Neuronal stem cell (in vitro differentiated cells): Measurements from ENCODE around the gene ZMIZ2.

Experiments
- DNase-seq: peaks from one replicate; pipeline ENCODE4 v3.0.0-alpha.2; 2013; ENCODE audit warnings: low spot score
- H2AFZ ChIP-seq: one replicate; pipeline ENCODE4 v1.6.1; 2013; ENCODE audit warnings: mild to moderate bottlenecking, low read length, inconsistent platforms
- H2AK5ac ChIP-seq: 2 replicates; pipeline ENCODE4 v1.6.1; 2013; ENCODE audit warnings: low read depth, mild to moderate bottlenecking, inconsistent platforms, low read length, moderate library complexity, mixed read lengths
- H2BK120ac ChIP-seq: 2 replicates; pipeline ENCODE4 v1.6.1; 2013; ENCODE audit warnings: low read depth, mild to moderate bottlenecking, inconsistent platforms, low read length, moderate library complexity, mixed read lengths
- H2BK12ac ChIP-seq: one replicate; pipeline ENCODE4 v1.6.1; 2013; ENCODE audit warnings: low read length, inconsistent platforms
- H2BK15ac ChIP-seq: 2 replicates; pipeline ENCODE4 v1.6.1; 2013; ENCODE audit warnings: mild to moderate bottlenecking, low read length, inconsistent platforms, mixed read lengths
- H2BK5ac ChIP-seq: one replicate; pipeline ENCODE4 v1.6.1; 2013; ENCODE audit warnings: inconsistent platforms, mild to moderate bottlenecking, low read length, moderate library complexity
- H3K14ac ChIP-seq: one replicate; pipeline ENCODE4 v1.6.1; 2013; ENCODE audit warnings: low read length, inconsistent platforms
- H3K18ac ChIP-seq: 2 replicates; pipeline ENCODE4 v1.6.1; 2013; ENCODE audit warnings: low read length, inconsistent platforms
- H3K23ac ChIP-seq: 2 replicates; pipeline ENCODE4 v1.6.1; 2013; ENCODE audit warnings: low read depth, mild to moderate bottlenecking, mixed read lengths, low read length, inconsistent platforms; ENCODE audit not compliant: poor library complexity
- H3K27ac ChIP-seq: replicated peaks from 3 replicates; pipeline ENCODE4 v1.5.1; 2013; ENCODE audit warnings: low read length, inconsistent platforms
- H3K27me3 ChIP-seq, 3 experiments: 2 replicates each; pipeline ENCODE4 v1.6.1; 2013; ENCODE audit warnings: low read length in 3 of 3, mild to moderate bottlenecking in 2 of 3, inconsistent platforms in 1 of 3, low read depth in 1 of 3, mixed read lengths in 1 of 3, moderate library complexity in 1 of 3; ENCODE audit not compliant: control insufficient read depth in 3 of 3, insufficient read depth in 3 of 3
- H3K36me3 ChIP-seq, 2 donors: replicated peaks in 1 of 2; 2 replicates each; pipeline ENCODE4 v1.6.1; 2013; ENCODE audit warnings: low read length in 2 of 2; ENCODE audit not compliant: control insufficient read depth in 2 of 2, insufficient read depth in 2 of 2
- H3K4ac ChIP-seq: 2 replicates; pipeline ENCODE4 v1.6.1; 2013; ENCODE audit warnings: inconsistent platforms, mild to moderate bottlenecking, low read length, moderate library complexity
- H3K4me1 ChIP-seq, 2 donors: 1 replicate in 1 of 2; 2 replicates in 1 of 2; pipeline ENCODE4 v1.6.1; 2013; ENCODE audit warnings: low read length in 2 of 2, low read depth in 1 of 2; ENCODE audit not compliant: control insufficient read depth in 2 of 2, insufficient read depth in 1 of 2
- H3K4me2 ChIP-seq: one replicate; pipeline ENCODE4 v1.6.1; 2013; ENCODE audit warnings: mild to moderate bottlenecking, low read length, inconsistent platforms; ENCODE audit not compliant: insufficient read depth, poor library complexity, severe bottlenecking
- H3K4me3 ChIP-seq, 2 donors: 2 replicates each; pipeline ENCODE4 v1.5.1; 2013; ENCODE audit warnings: low read length in 2 of 2, mild to moderate bottlenecking in 2 of 2, inconsistent platforms in 1 of 2, moderate library complexity in 1 of 2
- H3K79me1 ChIP-seq: one replicate; pipeline ENCODE4 v1.6.1; 2013; ENCODE audit warnings: low read depth, mild to moderate bottlenecking, inconsistent platforms, low read length, moderate library complexity
- H3K9ac ChIP-seq: one replicate; pipeline ENCODE4 v1.6.1; 2013; ENCODE audit warnings: mild to moderate bottlenecking, low read depth, low read length, inconsistent platforms; ENCODE audit not compliant: poor library complexity
- H3K9me3 ChIP-seq, 2 donors: replicated peaks in 1 of 2; 2 replicates each; pipeline versions ENCODE3 to v1.6.1; 2013; ENCODE audit warnings: low read length in 2 of 2, mild to moderate bottlenecking in 2 of 2, inconsistent platforms in 1 of 2, low read depth in 1 of 2, mixed read lengths in 1 of 2, moderate library complexity in 1 of 2; ENCODE audit not compliant: control insufficient read depth in 2 of 2, insufficient read depth in 1 of 2
- H4K8ac ChIP-seq: one replicate; pipeline ENCODE4 v1.6.1; 2013; ENCODE audit warnings: low read depth, mild to moderate bottlenecking, inconsistent platforms, low read length, moderate library complexity
- H4K91ac ChIP-seq: one replicate; pipeline ENCODE4 v1.6.1; 2013; ENCODE audit warnings: low read length, low read depth, mild to moderate bottlenecking, inconsistent platforms; ENCODE audit not compliant: poor library complexity
- WGBS, 2 donors: extraction: QIAGEN DNeasy Blood & Tissue Kit; methylation state at CpG; one replicate each; pipeline ENCODE4 v1.1.7; 2013; ENCODE audit warnings: missing lambda C conversion rate in 2 of 2, mixed read lengths in 1 of 2; ENCODE audit not compliant: insufficient read length in 2 of 2, insufficient replicate concordance in 1 of 2; ENCODE audit errors: extremely low coverage in 2 of 2; 5-methylcytosine and 5-hydroxymethylcytosine counted together

The ZMIZ2 gene

GRCh38 chr7:44765579-44766415 is 17.1 kb downstream of the ZMIZ2 start:
- Histone ChIP-seq H3K27ac (no peak overlapping the region), H3K79me1 (no peaks in the 10 kb centered on the region), H3K9ac (no peak overlapping the region), H2BK12ac (no peak overlapping the region), H3K4me2 (no peak overlapping the region), H2AFZ (no peak overlapping the region), H3K9me3 (no peaks in the 10 kb centered on the region), H2AK5ac (no peak overlapping the region), H3K23ac (no peak overlapping the region), H3K14ac (no peak overlapping the region), H3K4me1 (peaks cover 0 to 16% of the 10 kb centered on the region in 2 donors), H3K18ac (no peak overlapping the region), H2BK15ac (no peak overlapping the region), H3K4ac (no peak overlapping the region), H2BK120ac (no peak overlapping the region), H4K8ac (no peak overlapping the region), H3K27me3 (no peaks in the 10 kb centered on the region), H4K91ac (no peak overlapping the region), H2BK5ac (no peak overlapping the region), H3K4me3 (no peak overlapping the region), H3K36me3 (peaks cover 58 to 78% of the 10 kb centered on the region in 2 donors)
- no peak for DNase-seq
- WGBS, 2 donors: no CpG with 5 or more reads among the region's 17 CpGs

- Histone ChIP-seq H3K36me3 (peaks cover 52 to 72% of the 10 kb centered on the region in 2 donors), H4K91ac (no peak overlapping the region)
Measured at GRCh38 chr7:44766416-44766801, 17.8 kb downstream of the ZMIZ2 start.

DNA sequence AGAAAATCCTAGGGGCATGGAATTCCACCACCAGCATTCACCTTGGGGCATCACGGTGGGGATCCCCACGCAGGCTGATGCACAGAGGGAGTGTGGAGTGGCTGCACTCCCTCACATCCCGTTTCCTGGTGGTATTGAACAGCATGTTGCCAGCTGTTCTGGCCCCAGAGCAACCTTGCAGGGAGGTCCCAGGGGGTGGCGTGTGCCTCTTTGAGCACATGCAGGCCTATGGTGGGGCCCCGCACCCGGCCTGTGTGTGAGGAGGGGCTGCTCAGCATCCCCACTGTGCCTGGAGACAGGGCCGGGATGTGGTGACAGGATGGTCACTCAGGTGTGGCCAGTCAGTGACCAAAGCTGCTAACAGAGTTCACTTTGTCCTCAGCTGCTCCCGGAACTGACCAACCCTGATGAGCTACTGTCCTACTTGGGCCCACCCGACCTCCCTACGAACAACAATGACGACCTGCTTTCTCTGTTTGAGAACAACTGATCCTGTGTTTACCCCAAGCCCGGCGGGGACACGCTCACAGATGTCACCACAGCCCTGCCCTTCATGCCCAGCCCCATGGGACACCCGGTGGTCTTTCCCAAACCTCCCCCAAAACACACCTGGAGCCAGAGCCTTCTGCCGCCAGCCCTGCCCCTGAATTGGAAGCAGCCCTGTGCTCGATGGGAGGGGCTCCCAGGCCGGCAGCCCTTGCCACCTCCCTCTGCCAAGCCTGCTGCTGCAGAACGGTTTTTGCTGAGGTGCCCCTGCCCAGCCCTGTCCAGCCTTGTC is 18.7 kb downstream of the ZMIZ2 start:
- Histone ChIP-seq H4K8ac (no peak overlapping the region), H3K79me1 (no peaks in the 10 kb centered on the region), H3K9ac (peak overlapping the region; percentile 66), H3K18ac (peak overlapping the region; percentile 46), H2BK12ac (no peak overlapping the region), H3K4me2 (no peak overlapping the region), H4K91ac (peak overlapping the region; percentile 32), H3K4ac (no peak overlapping the region), H2BK15ac (no peak overlapping the region), H3K23ac (peak overlapping the region; percentile 86), H3K4me1 (peaks cover 0 to 18% of the 10 kb centered on the region in 2 donors), H3K14ac (no peak overlapping the region), H2BK120ac (no peak overlapping the region), H3K27me3 (no peaks in the 10 kb centered on the region), H2AK5ac (peak overlapping the region; percentile 35), H2BK5ac (peak overlapping the region; percentile 22), H3K36me3 (peaks cover 47 to 64% of the 10 kb centered on the region in 2 donors), H3K27ac (no peak overlapping the region), H3K9me3 (peaks cover 0 to 2% of the 10 kb centered on the region in 2 donors), H3K4me3 (no peak overlapping the region), H2AFZ (no peak overlapping the region)
- DNase-seq: no peak
- no CpG with 5 or more reads among the region's 19 CpGs for WGBS, 2 donors

More at GRCh38 chr7:44766416-44766801, 17.8 kb downstream of the ZMIZ2 start:
- H2BK5ac ChIP-seq: no peak overlapping the region
- H3K27me3 ChIP-seq: no peaks in the 10 kb centered on the region
- peaks cover 0 to 2% of the 10 kb centered on the region in 2 donors for H3K9me3 ChIP-seq
- no peak overlapping the region for H2BK120ac ChIP-seq
- no peak for DNase-seq
- H3K14ac ChIP-seq: no peak overlapping the region
- no CpG with 5 or more reads among the region's 11 CpGs for WGBS, 2 donors
- no peak overlapping the region for H3K4me2 ChIP-seq
- H3K4ac ChIP-seq: no peak overlapping the region
- no peaks in the 10 kb centered on the region for H3K79me1 ChIP-seq
- no peak overlapping the region for H2BK12ac ChIP-seq
- H2BK15ac ChIP-seq: no peak overlapping the region
- no peak overlapping the region for H3K23ac ChIP-seq
- no peak overlapping the region for H3K4me3 ChIP-seq
- no peak overlapping the region for H2AK5ac ChIP-seq
- H3K18ac ChIP-seq: no peak overlapping the region
- no peak overlapping the region for H3K9ac ChIP-seq
- peaks cover 0 to 16% of the 10 kb centered on the region in 2 donors for H3K4me1 ChIP-seq
- H3K27ac ChIP-seq: no peak overlapping the region
- H2AFZ ChIP-seq: no peak overlapping the region
- H4K8ac ChIP-seq: no peak overlapping the region
